Pancreas (tissue), 10 donors: ENCODE data around the gene DNAH8. TPM values are rescaled to one million over a fixed set of nuclear protein-coding genes. Genes with fewer than 3 reads are reported as not detected.

ENCODE experiments used
- ATAC-seq, 4 donors: fragments of 200-7000 bp; cut with Tn5 transposase; one replicate each; pipeline versions ENCODE4 v1.8.0 to v1.9.1; 2020; ENCODE audit warnings: mild to moderate bottlenecking in 4 of 4, moderate library complexity in 4 of 4
- DNase-seq, 6 donors: peaks; one replicate each; pipeline ENCODE4 v3.0.0-alpha.2; 2020
- FAIRE-seq: peaks from 2 replicates; lab custom pipeline; 2012; peaks lifted over from hg19 to GRCh38; lab: Jason Lieb, UNC
- H3K27ac ChIP-seq, 4 donors: fragments of 200-600 bp; sonication (generic); 1 replicate in 3 of 4; 2 replicates in 1 of 4; pipeline versions ENCODE4 v1.5.0 to v1.8.0; 2020
- H3K27me3 ChIP-seq, 4 donors: fragments of 200-600 bp; one replicate each; pipeline ENCODE4 v1.8.0; 2021
- H3K36me3 ChIP-seq, 3 donors: fragments of 200-600 bp; sonication (generic) in 1 of 3; one replicate each; pipeline versions ENCODE4 v1.5.0 to v1.8.0; 2020 to 2021
- H3K4me1 ChIP-seq, 3 donors: fragments of 200-600 bp; one replicate each; pipeline ENCODE4 v1.8.0; 2021
- H3K4me3 ChIP-seq, 4 donors: fragments of 200-600 bp; sonication (generic) in 2 of 4; one replicate each; pipeline versions ENCODE4 v1.5.0 to v1.8.0; 2020 to 2021
- H3K9me3 ChIP-seq, 4 donors: fragments of 200-600 bp; one replicate each; pipeline ENCODE4 v1.8.0; 2021
- WGBS, 2 donors: extraction: QIAGEN DNeasy Blood & Tissue Kit; methylation state at CpG; one replicate each; pipeline ENCODE4 v1.1.7; 2013; 5-methylcytosine and 5-hydroxymethylcytosine counted together
- intact Hi-C, 3 donors: fragments of 100-400 bp; cut with DNase I; formaldehyde crosslinking; loops; one replicate each; pipeline versions ENCODE4 v1.11.1 to v1.14.2; 2022
- polyA plus RNA-seq, 2 donors: library from polyadenylated mRNA; stranded (reverse); fragments of 200-250 nt; gene quantifications; one replicate each; pipeline ENCODE4 v1.2.3, GENCODE V29; 2013
- total RNA-seq, 6 donors: library from RNA; stranded (reverse); fragmentation: NEBNext Ultra II Directional in 4 of 6; extraction: Animal tissue kit (Norgen Biotek cat#: 25700) in 4 of 6; gene quantifications; one replicate each; pipeline versions ENCODE4 v1.2.1 to v1.2.4, GENCODE V29; 2021 to 2023
- TF ChIP-seq, protein P1 (sequence below), 4 donors: fragments of 200-600 bp; sonication (generic) in 3 of 4; IDR thresholded peaks; one replicate each; pipeline versions ENCODE4 v1.5.0 to v1.8.0; 2021; ENCODE audit warnings: antibody characterized with exemption in 4 of 4
- donor health status: healthy with polysubstance abuse.
- donor health status: DM: no; HTN: no; CAD: no; lungs with moderate emphysema.
- donor health status: DM: no; HTN: no; CAD: no.
- donor health status: control.
- donor health status: control.
- donor health status: Bipolar disorder and iron deficiency.
- donor health status: DM: yes; HTN: yes; CAD: no.
- donor health status: DM: no; HTN: no; CAD: no.
- donor health status: DM: no; HTN: no; CAD: no.
- donor health status: DM: yes; HTN: yes; CAD: no.

Gene DNAH8
- total and polyA plus RNA-seq, 8 donors = not detected

DNA sequence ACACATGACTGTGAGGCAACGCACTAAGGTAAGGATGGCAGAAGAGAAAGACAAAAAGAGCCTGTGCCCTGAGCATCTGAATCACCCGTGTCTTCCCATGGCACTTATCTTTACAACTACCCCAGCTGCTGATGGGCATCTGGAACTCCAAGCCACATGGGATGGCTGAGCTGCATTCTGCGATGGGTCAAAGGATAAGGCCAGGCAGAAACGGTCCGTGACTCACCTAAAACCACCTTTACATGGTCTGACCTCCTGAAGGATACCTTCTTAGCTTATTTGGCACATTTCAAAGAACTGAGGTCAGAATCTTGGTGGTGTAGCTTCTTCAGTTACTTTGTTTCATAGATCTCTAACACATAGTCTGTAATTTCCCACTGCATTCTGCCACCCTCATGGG lies 99.7 kb downstream of the DNAH8 start:
- ATAC-seq = no peak
- TF ChIP-seq, protein P1, sequence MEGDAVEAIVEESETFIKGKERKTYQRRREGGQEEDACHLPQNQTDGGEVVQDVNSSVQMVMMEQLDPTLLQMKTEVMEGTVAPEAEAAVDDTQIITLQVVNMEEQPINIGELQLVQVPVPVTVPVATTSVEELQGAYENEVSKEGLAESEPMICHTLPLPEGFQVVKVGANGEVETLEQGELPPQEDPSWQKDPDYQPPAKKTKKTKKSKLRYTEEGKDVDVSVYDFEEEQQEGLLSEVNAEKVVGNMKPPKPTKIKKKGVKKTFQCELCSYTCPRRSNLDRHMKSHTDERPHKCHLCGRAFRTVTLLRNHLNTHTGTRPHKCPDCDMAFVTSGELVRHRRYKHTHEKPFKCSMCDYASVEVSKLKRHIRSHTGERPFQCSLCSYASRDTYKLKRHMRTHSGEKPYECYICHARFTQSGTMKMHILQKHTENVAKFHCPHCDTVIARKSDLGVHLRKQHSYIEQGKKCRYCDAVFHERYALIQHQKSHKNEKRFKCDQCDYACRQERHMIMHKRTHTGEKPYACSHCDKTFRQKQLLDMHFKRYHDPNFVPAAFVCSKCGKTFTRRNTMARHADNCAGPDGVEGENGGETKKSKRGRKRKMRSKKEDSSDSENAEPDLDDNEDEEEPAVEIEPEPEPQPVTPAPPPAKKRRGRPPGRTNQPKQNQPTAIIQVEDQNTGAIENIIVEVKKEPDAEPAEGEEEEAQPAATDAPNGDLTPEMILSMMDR (IDR thresholded peaks at IDR 0.05) = no peak
- intact Hi-C loops = no loop called here
- H3K4me3 ChIP-seq = no peak overlapping the region
- H3K36me3 ChIP-seq = no peaks in the 10 kb centered on the region
- WGBS, 2 donors = 59 to 81% methylated on average over 5 of the region's 5 CpGs
- DNase-seq = no peak
- H3K27ac ChIP-seq = no peak overlapping the region
- H3K4me1 ChIP-seq = no peaks in the 10 kb centered on the region
- FAIRE-seq = no peak
- H3K27me3 ChIP-seq = no peaks in the 10 kb centered on the region
- H3K9me3 ChIP-seq = no peaks in the 10 kb centered on the region

DNA sequence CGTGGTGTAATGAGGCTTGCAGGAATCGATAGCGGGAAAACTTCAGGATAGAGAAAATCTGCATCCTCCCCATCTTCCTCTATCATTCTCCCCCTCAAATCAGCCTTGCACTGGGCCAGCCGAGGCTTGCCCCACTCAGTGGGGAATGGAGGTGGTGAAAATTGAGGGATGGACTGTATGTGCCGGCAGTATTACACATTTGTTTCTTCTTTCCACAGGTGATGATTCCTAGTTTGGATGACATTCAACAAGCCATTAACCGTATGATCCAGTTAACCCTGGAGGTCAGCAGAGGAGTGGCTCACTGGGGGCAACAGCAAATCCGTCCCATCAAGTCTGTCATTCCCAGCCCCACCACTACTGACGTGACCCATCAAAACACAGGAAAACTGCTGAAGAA lies 100.1 kb downstream of the DNAH8 start:
- no peaks in the 10 kb centered on the region for H3K36me3 ChIP-seq
- no peak for FAIRE-seq
- intact Hi-C loops = no loop called here
- ATAC-seq = no peak
- TF ChIP-seq, protein P1 (IDR thresholded peaks at IDR 0.05) = no peak
- 84 to 85% methylated on average over 8 of the region's 8 CpGs for WGBS, 2 donors
- no peak for DNase-seq
- no peaks in the 10 kb centered on the region for H3K27me3 ChIP-seq
- no peak overlapping the region for H3K4me3 ChIP-seq
- H3K27ac ChIP-seq = no peak overlapping the region
- H3K4me1 ChIP-seq = no peaks in the 10 kb centered on the region
- H3K9me3 ChIP-seq = no peaks in the 10 kb centered on the region

DNA sequence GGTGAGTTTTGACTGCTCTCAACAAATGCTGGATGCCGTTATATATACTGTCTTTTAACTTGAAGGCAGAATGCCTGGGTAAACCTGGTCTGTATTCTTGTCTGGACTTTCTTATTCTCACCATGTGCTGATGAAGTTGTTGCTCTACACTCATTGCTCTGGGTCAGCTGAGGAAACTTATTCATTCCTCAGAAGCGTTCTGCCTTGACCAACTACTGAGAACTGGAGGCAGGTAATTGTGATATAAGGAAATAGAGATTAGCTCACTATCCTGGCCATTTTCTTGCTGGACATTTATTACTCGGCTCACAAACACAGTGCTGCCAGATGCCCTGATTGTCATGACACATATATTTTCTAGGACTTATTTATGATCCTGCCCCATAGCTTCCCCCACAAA lies 103.6 kb downstream of the DNAH8 start:
- Histone ChIP-seq H3K36me3 (no peaks in the 10 kb centered on the region), H3K27ac (no peak overlapping the region)
- 73 to 75% methylated on average over 3 of the region's 3 CpGs for WGBS, 2 donors

DNA sequence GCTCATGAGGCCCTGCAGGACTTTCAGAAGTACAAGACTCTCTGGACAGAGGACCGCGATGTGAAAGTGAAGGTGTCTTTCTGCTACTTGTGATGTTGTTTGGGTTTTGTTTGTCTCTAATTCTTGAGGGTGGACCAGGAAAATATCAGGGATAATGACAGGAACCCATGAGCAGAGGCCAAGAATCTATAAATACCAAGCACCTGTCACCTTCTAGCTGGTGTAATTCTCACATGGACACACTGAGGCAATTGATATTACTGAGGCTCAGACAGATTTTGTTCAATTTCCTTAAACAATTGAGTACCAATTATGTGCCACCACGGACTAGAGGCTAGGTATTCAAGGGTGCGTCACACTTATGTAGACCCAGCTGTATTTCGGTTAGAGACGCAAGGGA lies 107.9 kb downstream of the DNAH8 start:
- TF ChIP-seq, protein P1 (IDR thresholded peaks at IDR 0.05) = no peak
- DNase-seq = no peak
- H3K27me3 ChIP-seq = no peaks in the 10 kb centered on the region
- no peak for FAIRE-seq
- H3K27ac ChIP-seq = no peak overlapping the region
- WGBS, 2 donors = 79 to 93% methylated on average over 6 of the region's 6 CpGs
- no peak for ATAC-seq
- intact Hi-C loops = no loop called here
- no peak overlapping the region for H3K4me3 ChIP-seq
- H3K4me1 ChIP-seq = no peaks in the 10 kb centered on the region
- no peaks in the 10 kb centered on the region for H3K36me3 ChIP-seq
- no peaks in the 10 kb centered on the region for H3K9me3 ChIP-seq

More for the DNA sequence above, 103.6 kb downstream of the DNAH8 start:
- intact Hi-C loops = no loop called here
- FAIRE-seq = no peak
- Histone ChIP-seq H3K9me3 (no peaks in the 10 kb centered on the region), H3K4me3 (no peak overlapping the region), H3K27me3 (no peaks in the 10 kb centered on the region), H3K4me1 (no peaks in the 10 kb centered on the region)
- DNase-seq = no peak
- no peak for ATAC-seq
- TF ChIP-seq, protein P1 (IDR thresholded peaks at IDR 0.05) = no peak

DNA sequence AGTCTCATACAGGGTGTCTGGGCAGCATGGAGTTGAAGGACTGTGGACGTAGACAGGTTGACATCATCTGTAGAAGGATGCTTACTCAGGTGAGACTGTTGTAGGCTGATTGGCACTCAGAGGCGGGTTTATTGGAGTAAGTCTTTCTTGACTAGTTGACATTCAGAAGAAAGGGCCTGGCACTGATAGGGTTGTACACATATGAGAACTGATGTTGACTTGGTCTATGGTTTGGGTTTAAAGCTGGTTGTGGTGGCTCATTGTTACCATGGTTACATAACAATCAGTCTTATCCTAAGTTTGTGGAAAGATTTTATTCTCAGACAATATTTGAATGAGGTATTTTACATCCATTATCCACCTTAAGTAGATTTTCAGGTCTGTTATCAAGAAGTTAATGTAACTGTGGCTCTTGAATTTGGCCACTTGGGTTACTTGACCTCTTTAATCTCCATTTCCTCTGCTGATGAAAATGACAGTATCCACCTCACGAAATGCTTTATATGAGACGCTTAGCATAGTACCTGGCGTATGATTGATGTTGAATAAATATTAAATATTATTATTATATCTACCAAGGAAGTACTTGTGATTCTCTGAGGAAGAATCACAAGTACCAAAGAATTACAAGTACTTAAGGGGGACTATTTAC lies 109.3 kb downstream of the DNAH8 start:
- no peaks in the 10 kb centered on the region for H3K9me3 ChIP-seq
- TF ChIP-seq, protein P1 (IDR thresholded peaks at IDR 0.05) = no peak
- intact Hi-C loops = no loop called here
- H3K36me3 ChIP-seq = no peaks in the 10 kb centered on the region
- WGBS, 2 donors = 72 to 76% methylated on average over 5 of the region's 5 CpGs
- no peaks in the 10 kb centered on the region for H3K27me3 ChIP-seq
- ATAC-seq = no peak
- no peaks in the 10 kb centered on the region for H3K4me1 ChIP-seq
- no peak for FAIRE-seq
- DNase-seq = no peak
- H3K27ac ChIP-seq = no peak overlapping the region
- H3K4me3 ChIP-seq = no peak overlapping the region
